Small intestine (tissue), 7 donors: ENCODE data around the gene NUDT14. TPM values are rescaled to one million over a fixed set of nuclear protein-coding genes. Genes with fewer than 3 reads are reported as not detected.

Source experiments
- DNase-seq, 2 donors: peaks; one replicate each; pipeline versions ENCODE4 v3.0.0 to v3.0.0-alpha.2; 2013
- FAIRE-seq: peaks from 2 replicates; lab custom pipeline; 2012; peaks lifted over from hg19 to GRCh38; lab: Jason Lieb, UNC
- H3K27ac ChIP-seq, 3 donors: one replicate each; pipeline ENCODE4 v1.5.1; 2013; ENCODE audit warnings: low read length in 2 of 3, mild to moderate bottlenecking in 2 of 3, control low read depth in 1 of 3, inconsistent platforms in 1 of 3, low read depth in 1 of 3, moderate library complexity in 1 of 3
- H3K27me3 ChIP-seq, 3 donors: one replicate each; pipeline ENCODE4 v1.6.1; 2013; ENCODE audit warnings: low read length in 3 of 3, inconsistent platforms in 1 of 3; ENCODE audit not compliant: control insufficient read depth in 3 of 3, insufficient read depth in 3 of 3
- H3K36me3 ChIP-seq, 3 donors: one replicate each; pipeline ENCODE4 v1.6.1; 2013; ENCODE audit warnings: low read length in 3 of 3, inconsistent platforms in 1 of 3, low read depth in 1 of 3, mild to moderate bottlenecking in 1 of 3, moderate library complexity in 1 of 3; ENCODE audit not compliant: control insufficient read depth in 3 of 3, insufficient read depth in 2 of 3
- H3K4me1 ChIP-seq, 3 donors: one replicate each; pipeline ENCODE4 v1.6.1; 2013; ENCODE audit warnings: low read length in 2 of 3, inconsistent platforms in 1 of 3, low read depth in 1 of 3, mild to moderate bottlenecking in 1 of 3, moderate library complexity in 1 of 3; ENCODE audit not compliant: control insufficient read depth in 3 of 3, insufficient read depth in 2 of 3
- H3K4me3 ChIP-seq, 3 donors: one replicate each; pipeline ENCODE4 v1.5.1; 2013; ENCODE audit warnings: low read length in 3 of 3, control low read depth in 1 of 3, inconsistent platforms in 1 of 3, low read depth in 1 of 3, mild to moderate bottlenecking in 1 of 3, moderate library complexity in 1 of 3
- H3K9me3 ChIP-seq, 2 donors: one replicate each; pipeline ENCODE4 v1.6.1; 2013; ENCODE audit warnings: low read depth in 1 of 2, low read length in 1 of 2; ENCODE audit not compliant: control insufficient read depth in 2 of 2, insufficient read depth in 1 of 2
- WGBS, 3 donors: extraction: QIAGEN DNeasy Blood & Tissue Kit; methylation state at CpG; one replicate each; pipeline ENCODE4 v1.1.7; 2013; 5-methylcytosine and 5-hydroxymethylcytosine counted together
- polyA plus RNA-seq, 4 donors: library from polyadenylated mRNA; stranded (reverse) in 3 of 4; unstranded in 1 of 4; fragments of 200-250 nt in 3 of 4; fragments of 120-200 nt in 1 of 4; gene quantifications; one replicate each; pipeline versions ENCODE4 v1.2.1 to v1.2.3, GENCODE V29; 2013
- donor health status: healthy with polysubstance abuse.
- donor health status: control.
- donor health status: control.
- donor health status: Bipolar disorder and iron deficiency.
- donor health status: healthy.

Gene NUDT14
- polyA plus RNA-seq, 4 donors = 25.9 to 68.1 (median 51.7) TPM

DNA sequence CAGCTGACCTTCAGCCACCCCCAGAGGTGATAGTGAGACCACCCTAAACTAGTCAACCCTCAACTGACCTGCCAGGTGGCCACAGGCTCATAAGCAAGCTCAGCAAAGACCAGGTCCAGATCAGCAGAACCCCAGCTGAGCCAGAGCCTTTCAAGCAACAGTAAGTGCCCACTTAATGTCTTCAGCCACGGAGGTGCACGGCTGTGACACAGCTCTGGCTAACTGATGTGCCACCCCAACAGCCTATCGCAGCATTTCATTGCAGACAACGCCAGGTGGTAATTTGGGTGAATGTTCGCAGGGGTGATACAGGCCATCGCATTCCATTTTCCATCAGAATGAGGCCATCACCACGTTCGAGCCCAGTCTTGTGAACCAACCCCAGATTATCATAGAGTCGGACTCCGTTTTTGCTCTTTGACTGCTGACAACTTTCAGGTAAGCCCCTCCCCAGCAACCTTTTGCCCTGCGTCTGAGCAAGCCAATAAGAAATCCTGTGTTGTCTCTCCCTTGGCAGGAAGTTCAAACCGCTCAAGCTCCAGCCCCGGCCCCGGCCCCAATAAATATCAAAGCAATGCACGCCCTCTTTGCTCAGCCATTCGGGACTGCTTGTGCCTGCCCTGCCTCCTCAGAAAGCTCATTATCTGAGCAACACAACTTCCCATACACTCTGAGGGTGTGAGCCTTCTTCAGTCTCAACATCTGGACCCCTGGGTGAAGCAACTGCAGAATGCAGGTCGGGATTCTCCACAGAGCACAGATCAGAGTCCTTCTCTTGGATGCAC lies 56.9 kb downstream of the NUDT14 start:
- no peak for FAIRE-seq

DNA sequence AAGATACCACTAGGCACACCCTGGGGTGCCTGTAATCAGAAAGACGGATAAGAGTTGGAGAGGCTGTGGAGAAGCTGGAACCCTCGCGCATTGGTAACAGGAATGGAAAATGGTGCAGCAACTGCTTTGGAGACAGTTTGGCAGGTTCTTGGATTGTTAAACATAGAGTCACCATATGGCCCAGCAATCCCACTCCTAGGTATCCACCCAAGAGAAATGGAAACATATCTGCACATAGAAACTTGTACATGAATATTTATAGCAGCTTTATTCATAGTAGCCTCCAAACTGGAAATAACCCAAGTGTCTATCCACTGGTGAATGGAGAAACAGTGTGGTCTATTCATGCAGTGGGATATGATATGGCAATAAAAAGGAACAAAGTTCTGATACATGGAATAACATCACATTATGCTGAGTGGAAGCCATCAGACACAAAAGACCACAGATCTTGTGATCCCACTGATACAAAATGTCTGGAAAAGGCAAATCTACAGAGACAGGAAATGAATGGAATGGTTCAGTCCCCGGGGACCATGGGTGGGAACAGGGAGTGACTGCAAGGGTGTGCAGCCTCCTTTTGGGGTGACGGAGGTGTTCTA lies 57.9 kb downstream of the NUDT14 start:
- no peak for FAIRE-seq

More for the DNA sequence above, 56.9 kb downstream of the NUDT14 start:
- no peak overlapping the region for H3K4me3 ChIP-seq
- H3K27ac ChIP-seq = peak overlapping the region in 2 of 3 donors; percentile 25 to 47
- DNase-seq = peak; percentile 82 to 92
- H3K36me3 ChIP-seq = no peaks in the 10 kb centered on the region
- H3K4me1 ChIP-seq = peaks cover 0 to 13% (median 6%) of the 10 kb centered on the region in 3 donors
- H3K27me3 ChIP-seq = peaks cover 0 to 2% (median 0%) of the 10 kb centered on the region in 3 donors
- WGBS, 3 donors = 12 to 36% (median 25%) methylated on average over 17 of the region's 17 CpGs
- peaks cover 2 to 21% of the 10 kb centered on the region in 2 donors for H3K9me3 ChIP-seq

More for the DNA sequence above, 57.9 kb downstream of the NUDT14 start:
- no peak overlapping the region for H3K27ac ChIP-seq
- peaks cover 0 to 2% (median 0%) of the 10 kb centered on the region in 3 donors for H3K27me3 ChIP-seq
- H3K9me3 ChIP-seq = peaks cover 2 to 21% of the 10 kb centered on the region in 2 donors
- 26 to 69% (median 39%) methylated on average over 5 of the region's 5 CpGs for WGBS, 3 donors
- H3K4me1 ChIP-seq = peaks cover 0 to 13% (median 6%) of the 10 kb centered on the region in 3 donors
- H3K4me3 ChIP-seq = no peak overlapping the region
- H3K36me3 ChIP-seq = no peaks in the 10 kb centered on the region
- DNase-seq = peak in 1 of 2 donors; percentile 32

Other genes starting within 250 kb of the NUDT14 start
- 1 to 10 TPM in 1 of 4 donors, under 1 TPM in 3; under 0.01 to 6.3 (median 0.17) TPM for gene AHNAK2, start 202.9 kb downstream of the NUDT14 start, polyA plus RNA-seq
- gene CLBA1, start 195.5 kb downstream of the NUDT14 start, polyA plus RNA-seq = 1 to 10 TPM in 3 of 4 donors, under 1 TPM in 1; 0.89 to 6.8 (median 3.2) TPM
- gene CDCA4, start 160.2 kb downstream of the NUDT14 start, polyA plus RNA-seq = 10 to 100 TPM in 2 of 4 donors, 1 to 10 TPM in 2; 2.7 to 11.3 (median 6.9) TPM
- gene GPR132, start 115.9 kb downstream of the NUDT14 start, polyA plus RNA-seq = 1 to 10 TPM in 2 of 4 donors, under 1 TPM in 1, not detected in 1; 0.81 to 1.4 (median 1.1) TPM
- gene JAG2, start 12.5 kb downstream of the NUDT14 start, polyA plus RNA-seq = 10 to 100 TPM in 1 of 4 donors, 1 to 10 TPM in 3; 2.0 to 15.1 (median 4.8) TPM
- gene BTBD6, start 67.2 kb upstream of the NUDT14 start, polyA plus RNA-seq = 10 to 100 TPM; 35.4 to 84.1 (median 49.8) TPM
- gene BRF1, start 119.7 kb upstream of the NUDT14 start, polyA plus RNA-seq = 10 to 100 TPM; 18.4 to 28.0 (median 20.2) TPM
- 10 to 100 TPM; 35.4 to 45.8 (median 44.9) TPM for gene PACS2, start 133.4 kb upstream of the NUDT14 start, polyA plus RNA-seq
- gene TEX22, start 217.2 kb upstream of the NUDT14 start, polyA plus RNA-seq = under 1 TPM in 2 of 4 donors, not detected in 2; 0.22 to 0.68 TPM
- gene MTA1, start 238.5 kb upstream of the NUDT14 start, polyA plus RNA-seq = 10 to 100 TPM; 28.4 to 98.9 (median 51.9) TPM